Muscle of arm (tissue), 12 donors: Measurements from ENCODE around the gene NCKAP5. TPM values are rescaled to one million over a fixed set of nuclear protein-coding genes. Genes with fewer than 3 reads are reported as not detected.

Experiments used
- DNase-seq: peaks from one replicate; pipeline ENCODE4 v3.0.0-alpha.2; 2013
- polyA plus RNA-seq, 12 donors: library from polyadenylated mRNA; unstranded; fragments of 120-200 nt; gene quantifications; one replicate each; pipeline ENCODE4 v1.2.1, GENCODE V29; 2013; ENCODE audit not compliant: insufficient read length in 12 of 12

Gene NCKAP5
- polyA plus RNA-seq, 12 donors, result 3.1 to 17.3 (median 5.4) TPM; not detected in 1

GRCh38 chr2:133574620-133575019 lies 6.4 kb upstream of the NCKAP5 start:
- DNase-seq, result no peak

- no peak for DNase-seq
Observed at GRCh38 chr2:133574186-133574585, 5.9 kb upstream of the NCKAP5 start.

- DNase-seq, result no peak
Observed at GRCh38 chr2:133573491-133574162, 5.4 kb upstream of the NCKAP5 start.

DNA sequence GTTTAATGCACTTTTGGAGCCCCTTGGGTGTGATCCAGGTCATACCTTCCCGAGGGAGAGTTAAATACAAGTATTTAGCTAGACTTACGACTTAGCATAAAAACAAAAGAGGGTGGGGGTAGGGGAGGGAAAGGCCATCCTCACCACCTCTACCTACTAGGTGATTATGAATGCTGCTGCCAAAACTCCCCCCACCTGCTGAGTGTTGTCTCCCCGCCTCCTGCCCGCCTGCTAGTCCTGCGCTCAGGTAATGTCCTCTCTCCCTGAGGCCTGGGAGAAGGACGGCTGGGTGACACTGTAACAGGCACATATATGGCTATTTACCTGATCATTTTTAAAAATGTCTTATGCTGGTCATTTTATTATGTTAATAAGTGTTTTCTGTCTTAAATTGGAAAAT lies 3.0 kb upstream of the NCKAP5 start:
- no peak for DNase-seq

GRCh38 chr2:133570542-133570941 lies 2.3 kb upstream of the NCKAP5 start:
- no peak for DNase-seq

DNA sequence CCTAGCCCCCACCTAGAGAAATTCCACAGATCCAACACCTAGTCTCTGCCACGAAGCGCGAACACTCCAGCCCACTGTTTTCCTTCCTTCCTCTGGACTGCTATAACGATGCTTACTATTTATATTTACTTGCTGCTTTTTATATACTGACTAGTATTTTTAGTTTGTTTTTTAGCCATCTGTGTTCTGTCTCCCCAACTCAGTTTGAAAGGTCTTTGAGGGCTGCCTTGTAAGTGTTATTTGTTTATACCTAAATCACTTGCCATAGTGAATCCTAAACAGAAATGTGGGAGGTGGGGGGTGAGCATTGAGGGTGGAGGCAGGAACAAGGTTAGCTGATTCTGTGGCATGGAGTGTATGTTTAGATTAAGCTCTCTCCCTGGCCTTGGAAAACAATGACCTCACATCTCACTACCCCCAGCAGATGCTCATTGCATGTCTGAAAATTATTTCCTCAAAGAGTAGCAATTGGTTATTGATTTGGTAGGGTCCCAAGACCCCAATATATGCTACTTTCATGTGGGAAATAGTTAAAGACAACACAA lies 1.1 kb upstream of the NCKAP5 start:
- DNase-seq, result no peak

GRCh38 chr2:133568598-133568997 lies 335 bp upstream of the NCKAP5 start:
- DNase-seq, result no peak

GRCh38 chr2:133562558-133562957 lies 5.7 kb downstream of the NCKAP5 start:
- no peak for DNase-seq

- DNase-seq, result peak; percentile 78
Observed at GRCh38 chr2:133561045-133561852, 7.0 kb downstream of the NCKAP5 start.

DNA sequence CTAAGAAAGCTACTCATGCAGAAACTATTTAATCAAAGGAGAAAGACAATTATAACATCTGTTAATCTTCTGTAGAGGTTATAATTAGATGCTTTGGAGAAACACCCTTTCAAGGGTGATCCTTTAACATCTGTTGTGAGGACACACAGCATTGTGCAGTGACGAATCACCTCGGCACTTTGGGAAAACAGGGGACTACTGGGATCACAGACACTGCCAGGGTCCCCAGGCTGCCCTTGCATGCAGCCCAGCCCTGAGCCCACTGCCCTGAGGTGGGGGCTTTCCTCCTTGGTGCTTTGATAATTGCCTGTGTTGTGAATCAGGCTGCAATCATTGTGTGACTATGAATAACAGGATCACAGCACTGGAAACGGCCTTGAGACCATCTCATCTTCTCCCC lies 10.6 kb downstream of the NCKAP5 start:
- no peak for DNase-seq

GRCh38 chr2:133553838-133554408 lies 14.3 kb downstream of the NCKAP5 start:
- DNase-seq, result no peak

- no peak for DNase-seq
Observed at GRCh38 chr2:133553251-133553650, 15.0 kb downstream of the NCKAP5 start.

DNA sequence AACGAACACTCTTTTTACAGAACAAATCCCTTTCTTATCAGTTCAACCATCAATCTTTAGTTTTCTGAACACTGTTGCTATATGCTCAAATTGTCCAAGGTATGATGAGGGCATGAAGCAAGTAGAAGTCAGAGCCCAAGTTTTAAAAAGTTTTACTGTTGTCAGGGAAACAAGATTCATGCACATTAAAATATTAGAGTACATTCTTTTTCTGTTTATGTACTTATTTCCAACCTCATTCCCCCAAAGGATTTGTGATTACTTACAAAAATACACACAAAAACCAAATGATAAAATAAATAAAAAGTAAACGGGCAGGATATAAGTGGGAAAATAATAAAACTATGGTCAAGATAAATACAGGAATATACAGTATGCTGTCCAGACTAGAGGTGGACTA lies 15.4 kb downstream of the NCKAP5 start:
- no peak for DNase-seq

- DNase-seq, result no peak
Observed at GRCh38 chr2:133541797-133542196, 26.5 kb downstream of the NCKAP5 start.

- no peak for DNase-seq
Observed at GRCh38 chr2:133541376-133541775, 26.9 kb downstream of the NCKAP5 start.

- no peak for DNase-seq
Observed at GRCh38 chr2:133532919-133533318, 35.3 kb downstream of the NCKAP5 start.

- DNase-seq, result no peak
Observed at GRCh38 chr2:133531382-133531781, 36.9 kb downstream of the NCKAP5 start.

DNA sequence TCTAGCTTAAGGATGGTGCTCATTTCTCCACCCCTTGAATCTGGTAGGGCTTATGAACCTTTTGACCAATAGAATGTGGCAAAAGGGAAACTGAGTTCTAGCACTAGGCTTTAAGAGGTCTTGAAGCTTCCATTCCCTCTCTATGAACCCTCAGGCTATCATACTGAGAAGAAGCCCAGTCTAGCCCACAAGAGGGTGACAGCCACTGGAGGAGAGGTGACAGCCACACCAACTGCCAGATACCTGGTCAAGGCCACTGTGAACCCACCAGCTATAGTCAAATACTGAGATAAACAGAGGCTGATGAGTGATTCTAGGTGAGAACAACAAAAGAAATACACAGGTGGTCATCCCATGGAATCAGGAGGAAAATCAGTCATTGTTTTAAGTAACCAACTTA lies 37.6 kb downstream of the NCKAP5 start:
- no peak for DNase-seq

DNA sequence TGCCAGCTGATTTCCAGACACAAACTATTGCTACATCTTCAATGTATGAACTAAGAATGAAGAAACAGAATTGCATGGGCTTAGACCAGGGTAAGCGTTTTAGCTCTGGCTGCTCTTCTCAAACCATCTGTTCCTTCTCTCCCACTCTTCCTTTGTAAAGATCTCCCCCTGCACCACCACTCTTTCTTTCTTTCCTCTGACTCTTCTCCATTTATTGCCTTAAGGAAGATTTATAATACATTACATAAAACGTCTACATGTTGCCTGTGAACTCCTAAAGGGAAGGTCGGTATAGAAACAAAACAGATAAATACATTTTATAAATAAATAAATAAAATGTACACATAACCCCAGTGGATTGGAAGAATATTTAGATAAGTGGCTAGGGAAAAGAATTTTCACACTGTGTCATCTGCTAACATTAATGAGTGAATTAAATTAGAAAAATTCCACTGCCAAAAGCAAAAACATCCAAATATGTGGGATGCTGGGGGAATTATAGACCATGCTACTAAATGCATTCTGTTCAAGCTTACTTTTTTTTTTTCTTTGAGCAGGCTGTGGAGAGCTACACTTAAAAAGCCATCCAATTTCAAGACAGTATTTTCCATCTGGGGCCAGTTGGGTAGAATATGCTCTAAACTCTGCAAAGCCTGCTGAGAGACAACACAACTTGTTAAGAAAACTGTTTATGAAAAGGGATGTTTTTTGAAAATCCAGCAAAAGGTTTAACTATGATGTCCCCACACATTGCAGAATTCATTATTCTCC lies 41.5 kb downstream of the NCKAP5 start:
- no peak for DNase-seq

DNA sequence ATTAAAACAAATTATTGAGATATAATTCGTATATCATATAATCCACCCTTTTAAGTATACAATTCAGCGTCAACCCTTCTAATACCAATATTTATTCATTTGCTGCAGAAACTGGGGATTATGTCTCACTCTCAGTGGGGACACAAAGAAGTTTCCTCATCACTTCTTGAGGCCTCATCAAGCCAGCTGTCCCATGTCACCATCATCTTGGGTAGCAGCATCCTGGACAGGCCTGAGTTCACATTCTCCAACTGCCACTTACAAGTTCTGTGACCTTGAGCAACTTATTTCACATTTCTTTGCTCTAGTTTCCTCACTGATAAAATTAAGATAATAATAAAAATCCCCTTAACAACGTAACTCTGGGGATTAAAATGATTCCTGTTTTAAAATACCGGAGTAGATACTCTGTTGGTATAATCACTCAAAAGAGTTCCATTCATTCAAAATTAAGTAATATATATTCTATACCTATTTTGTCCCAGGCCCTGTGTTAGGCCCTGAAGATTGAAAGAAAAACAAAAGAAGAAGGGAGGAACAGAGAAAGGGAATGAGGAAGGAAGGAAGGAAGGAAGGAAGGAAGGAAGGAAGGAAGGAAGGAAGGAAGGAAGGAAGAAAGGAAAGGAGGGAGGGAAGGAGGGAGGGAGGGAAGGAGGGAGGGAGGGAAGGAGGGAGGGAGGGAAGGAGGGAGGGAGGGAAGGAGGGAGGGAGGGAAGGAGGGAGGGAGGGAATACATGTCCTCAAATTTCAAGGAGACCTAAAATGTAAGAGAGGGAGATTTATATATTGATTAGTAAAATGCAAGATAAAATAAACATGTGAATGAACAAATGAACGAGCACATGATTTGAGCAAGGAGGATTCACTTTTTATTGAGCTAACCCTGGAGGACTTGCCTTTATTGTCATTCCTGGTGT lies 42.4 kb downstream of the NCKAP5 start:
- DNase-seq, result no peak

- DNase-seq, result no peak
Observed at GRCh38 chr2:133525090-133525489, 43.2 kb downstream of the NCKAP5 start.
